ENCODE data around the gene GRIN2B. TPM values are rescaled to one million over a fixed set of nuclear protein-coding genes. Genes with fewer than 3 reads are reported as not detected.

The GRIN2B gene
- total and polyA plus RNA-seq, 8 donors, result 0.06 to 0.44 (median 0.16) TPM

DNA sequence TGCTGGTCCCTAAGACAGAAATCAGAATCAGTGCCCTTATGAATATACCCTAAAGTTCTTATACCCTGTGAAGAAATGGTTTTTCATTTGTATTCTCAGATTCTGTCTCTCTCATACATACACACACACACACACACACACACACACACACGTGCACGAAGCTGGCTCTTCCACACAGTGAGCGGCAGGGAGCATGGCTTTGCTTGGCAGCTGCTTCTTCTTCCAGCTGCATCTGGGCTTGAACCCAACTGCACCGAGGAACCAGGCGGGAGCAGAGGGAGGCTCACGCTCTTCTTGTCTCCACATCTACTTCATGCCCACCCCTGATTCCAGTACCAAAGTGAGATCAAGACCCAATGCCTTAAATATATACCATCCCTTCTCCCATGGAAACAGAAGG, 19.4 kb downstream of the GRIN2B start:
- ATAC-seq (no peak), DNase-seq (peak in 1 of 4 donors; percentile 3)
- no peak overlapping the region for H3K4me3 ChIP-seq
- H3K4me1 ChIP-seq, result no peaks in the 10 kb centered on the region
- H3K36me3 ChIP-seq, result no peaks in the 10 kb centered on the region
- intact Hi-C loops (cut with DNase I), result no loop called here
- no peak overlapping the region for H3K27ac ChIP-seq
- no peaks in the 10 kb centered on the region for H3K9me3 ChIP-seq
- peaks cover 0 to 11% of the 10 kb centered on the region in 2 donors for H3K27me3 ChIP-seq
- TF ChIP-seq, protein P1, sequence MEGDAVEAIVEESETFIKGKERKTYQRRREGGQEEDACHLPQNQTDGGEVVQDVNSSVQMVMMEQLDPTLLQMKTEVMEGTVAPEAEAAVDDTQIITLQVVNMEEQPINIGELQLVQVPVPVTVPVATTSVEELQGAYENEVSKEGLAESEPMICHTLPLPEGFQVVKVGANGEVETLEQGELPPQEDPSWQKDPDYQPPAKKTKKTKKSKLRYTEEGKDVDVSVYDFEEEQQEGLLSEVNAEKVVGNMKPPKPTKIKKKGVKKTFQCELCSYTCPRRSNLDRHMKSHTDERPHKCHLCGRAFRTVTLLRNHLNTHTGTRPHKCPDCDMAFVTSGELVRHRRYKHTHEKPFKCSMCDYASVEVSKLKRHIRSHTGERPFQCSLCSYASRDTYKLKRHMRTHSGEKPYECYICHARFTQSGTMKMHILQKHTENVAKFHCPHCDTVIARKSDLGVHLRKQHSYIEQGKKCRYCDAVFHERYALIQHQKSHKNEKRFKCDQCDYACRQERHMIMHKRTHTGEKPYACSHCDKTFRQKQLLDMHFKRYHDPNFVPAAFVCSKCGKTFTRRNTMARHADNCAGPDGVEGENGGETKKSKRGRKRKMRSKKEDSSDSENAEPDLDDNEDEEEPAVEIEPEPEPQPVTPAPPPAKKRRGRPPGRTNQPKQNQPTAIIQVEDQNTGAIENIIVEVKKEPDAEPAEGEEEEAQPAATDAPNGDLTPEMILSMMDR (IDR thresholded peaks at IDR 0.05), result no peak

DNA sequence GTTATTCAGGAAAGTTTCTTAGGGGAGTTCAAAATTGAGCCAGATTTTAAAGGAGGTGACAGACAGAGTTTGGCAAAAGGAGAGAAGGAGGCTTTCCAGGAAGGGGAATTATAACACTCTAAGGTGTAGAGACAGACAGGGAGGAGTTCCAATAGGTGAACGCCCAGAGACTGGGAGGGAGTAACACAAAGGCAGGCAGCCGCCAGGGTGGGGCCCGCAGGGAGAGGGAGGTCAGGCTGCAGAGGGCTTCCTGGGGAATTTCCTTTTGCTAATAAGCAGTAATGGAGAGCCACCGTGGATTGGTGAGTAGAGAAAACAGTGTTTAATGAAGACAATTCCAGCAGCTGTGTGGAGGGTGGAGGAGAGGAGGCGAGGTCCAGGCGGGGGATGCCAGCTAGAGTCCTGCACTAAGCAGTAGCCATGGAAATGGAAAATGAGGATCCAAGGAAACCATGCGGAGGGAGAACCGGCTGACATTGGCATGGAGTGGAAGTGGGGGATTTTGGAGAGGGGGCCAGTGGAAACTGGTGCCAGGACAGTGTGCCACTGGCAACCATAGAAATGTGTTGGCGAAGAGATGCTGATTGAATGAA, 22.2 kb downstream of the GRIN2B start:
- Histone ChIP-seq H3K4me3 (no peak overlapping the region), H3K36me3 (no peaks in the 10 kb centered on the region), H3K27ac (no peak overlapping the region), H3K9me3 (no peaks in the 10 kb centered on the region), H3K27me3 (peaks cover 0 to 11% of the 10 kb centered on the region in 2 donors), H3K4me1 (no peaks in the 10 kb centered on the region)
- intact Hi-C loops (cut with DNase I), result no loop called here
- TF ChIP-seq, protein P1 (IDR thresholded peaks at IDR 0.05), result no peak
- peak; percentile 19 for ATAC-seq
- peak in 1 of 4 donors; percentile 16 for DNase-seq

DNA sequence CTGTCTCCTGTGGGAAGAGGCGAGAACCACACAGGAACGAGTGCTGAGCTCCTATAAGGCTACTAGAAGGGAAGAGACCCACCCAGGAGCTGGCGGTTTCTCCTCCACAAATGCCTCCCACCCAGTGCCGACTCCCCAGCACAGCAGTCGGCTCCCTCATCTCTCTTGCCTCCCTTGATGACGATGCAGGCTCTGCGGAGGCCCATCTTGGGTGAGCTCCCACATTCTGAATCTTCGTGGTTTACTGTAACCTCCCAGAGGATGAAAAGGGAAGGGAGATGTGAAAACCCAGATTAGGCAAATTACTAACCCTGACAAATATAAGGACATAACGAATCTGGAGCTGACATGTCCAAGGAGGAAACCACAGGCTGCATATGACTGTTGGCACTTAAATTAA, 23.8 kb downstream of the GRIN2B start:
- no peaks in the 10 kb centered on the region for H3K4me1 ChIP-seq
- no peaks in the 10 kb centered on the region for H3K36me3 ChIP-seq
- intact Hi-C loops (cut with DNase I), result no loop called here
- H3K9me3 ChIP-seq, result no peaks in the 10 kb centered on the region
- no peak overlapping the region for H3K27ac ChIP-seq
- peaks cover 0 to 11% of the 10 kb centered on the region in 2 donors for H3K27me3 ChIP-seq
- ATAC-seq, result no peak
- H3K4me3 ChIP-seq, result no peak overlapping the region
- TF ChIP-seq, protein P1 (IDR thresholded peaks at IDR 0.05), result no peak
- no peak for DNase-seq

DNA sequence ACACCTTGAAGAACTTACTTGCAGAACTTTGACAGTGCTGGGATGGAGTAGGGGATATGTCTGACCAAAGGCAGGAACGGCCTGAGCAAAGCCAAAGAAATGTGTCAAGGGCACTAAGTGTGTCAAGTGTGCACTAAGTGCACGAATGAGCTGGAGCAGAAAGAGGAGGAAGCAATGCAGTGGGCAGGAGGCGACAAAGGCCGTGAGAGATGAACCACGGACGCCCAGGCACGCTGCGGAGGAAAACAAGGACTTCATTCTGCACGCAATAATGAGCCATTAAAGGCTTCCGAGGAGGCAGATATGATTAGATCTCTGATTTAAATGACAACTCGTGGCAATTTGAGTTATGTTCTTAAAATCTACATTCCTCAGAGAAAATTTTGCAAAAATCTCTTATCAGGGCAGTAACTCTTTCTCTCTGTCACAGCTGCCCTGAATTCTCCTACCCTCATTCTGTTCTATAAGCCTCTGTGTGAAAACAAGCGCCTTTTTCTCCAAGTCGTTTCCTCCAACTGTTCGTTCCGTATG, 25.3 kb downstream of the GRIN2B start:
- TF ChIP-seq, protein P1 (IDR thresholded peaks at IDR 0.05), result no peak
- Histone ChIP-seq H3K9me3 (no peaks in the 10 kb centered on the region), H3K27ac (no peak overlapping the region), H3K36me3 (no peaks in the 10 kb centered on the region), H3K4me3 (no peak overlapping the region), H3K4me1 (no peaks in the 10 kb centered on the region), H3K27me3 (peaks cover 0 to 8% of the 10 kb centered on the region in 2 donors)
- DNase-seq (no peak), ATAC-seq (no peak)
- intact Hi-C loops (cut with DNase I), result no loop called here

DNA sequence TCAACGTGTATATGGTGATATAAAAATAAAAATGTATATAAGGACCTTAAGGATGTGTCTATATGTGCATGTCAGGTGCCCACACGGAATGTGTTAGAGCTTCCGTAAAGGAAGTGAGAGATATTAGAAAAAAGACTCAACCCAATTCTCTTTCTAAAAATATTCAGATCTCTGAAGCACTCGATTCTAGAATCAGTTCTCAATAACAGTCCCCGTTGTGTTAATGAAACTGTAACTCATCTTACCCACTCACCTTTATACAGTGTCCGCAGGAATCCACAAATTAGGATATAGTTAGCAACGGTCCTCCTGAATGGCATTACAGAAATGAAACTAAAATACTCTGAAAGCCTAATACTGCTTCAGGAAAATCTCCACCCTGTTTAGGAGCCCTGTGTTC, 29.3 kb downstream of the GRIN2B start:
- intact Hi-C loops (cut with DNase I), result no loop called here
- TF ChIP-seq, protein P1 (IDR thresholded peaks at IDR 0.05), result no peak
- ATAC-seq (no peak), DNase-seq (no peak)
- no peak overlapping the region for H3K27ac ChIP-seq
- H3K36me3 ChIP-seq, result no peaks in the 10 kb centered on the region
- no peak overlapping the region for H3K4me3 ChIP-seq
- no peaks in the 10 kb centered on the region for H3K27me3 ChIP-seq
- H3K9me3 ChIP-seq, result no peaks in the 10 kb centered on the region
- no peaks in the 10 kb centered on the region for H3K4me1 ChIP-seq

Data from left lung (tissue), 10 donors.